GM20000 (cell line): Measurements from ENCODE around the gene MEGF6.

Experiments used
- DNase-seq: peaks from one replicate; pipeline ENCODE4 v3.0.0; 2012; ENCODE audit warnings: low spot score
- CTCF ChIP-seq: IDR thresholded peaks from 2 replicates; pipeline ENCODE4 v1.5.1; 2012; ENCODE audit warnings: mild to moderate bottlenecking, control low read depth; ENCODE audit errors: extremely low read depth, missing control alignments

The MEGF6 gene

GRCh38 chr1:3603571-3604467 is 7.5 kb downstream of the MEGF6 start:
- DNase-seq, result no peak
- TF ChIP-seq CTCF, result no peak

- no peak for TF ChIP-seq CTCF
- DNase-seq, result no peak
These were observed 8.2 kb downstream of the MEGF6 start for GRCh38 chr1:3603156-3603555.

- TF ChIP-seq CTCF, result no peak
- DNase-seq, result no peak
These were observed 8.9 kb downstream of the MEGF6 start for GRCh38 chr1:3602375-3602774.

- no peak for TF ChIP-seq CTCF
- no peak for DNase-seq
These were observed 9.6 kb downstream of the MEGF6 start for GRCh38 chr1:3601743-3602142.

GRCh38 chr1:3600354-3600753 is 11.0 kb downstream of the MEGF6 start:
- DNase-seq, result no peak
- TF ChIP-seq CTCF, result no peak

GRCh38 chr1:3599816-3600215 is 11.5 kb downstream of the MEGF6 start:
- no peak for DNase-seq
- TF ChIP-seq CTCF, result no peak

- DNase-seq, result no peak
- TF ChIP-seq CTCF, result no peak
These were observed 12.0 kb downstream of the MEGF6 start for GRCh38 chr1:3599286-3599811.
